SK-N-SH (cell line): Measurements from ENCODE around the gene GAMT. TPM values are rescaled to one million over a fixed set of nuclear protein-coding genes. Genes with fewer than 3 reads are reported as not detected.

ENCODE experiments used
- CTCF ChIA-PET: fragments of 300-600, 350-600 bp; formaldehyde crosslinking; extraction: SDS; loops from one replicate; lab custom pipeline; 2021; lab: Yijun Ruan, JAX
- POLR2A ChIA-PET: fragments of 350-600 bp; sonication (Branson Sonifier 250); formaldehyde crosslinking; extraction: SDS; loops from one replicate; lab custom pipeline; 2020; ENCODE audit warnings: antibody characterized with exemption, inconsistent platforms; lab: Yijun Ruan, JAX
- DNase-seq: peaks from one replicate; pipeline ENCODE4 v3.0.0; 2012
- H2AFZ ChIP-seq: fragments of 200-600 bp; sonication (generic); 2 replicates; pipeline ENCODE4 v1.8.1; 2016; ENCODE audit warnings: antibody characterized with exemption, mild to moderate bottlenecking, low read depth
- H3F3A ChIP-seq: fragments of 200-600 bp; sonication (generic); replicated peaks from 2 replicates; pipeline ENCODE3; 2016; ENCODE audit warnings: antibody characterized with exemption, mild to moderate bottlenecking; ENCODE audit not compliant: insufficient read depth
- H3K27ac ChIP-seq, 2 experiments: fragments of 200-500 bp in 1 of 2; fragments of 200-600 bp in 1 of 2; sonication (Bioruptor generic) in 1 of 2; sonication (generic), shearing (Covaris generic) in 1 of 2; 2 replicates each; pipeline versions ENCODE4 v1.5.1 to v1.6.1; 2014 to 2016; ENCODE audit warnings: low read depth in 2 of 2, inconsistent platforms in 1 of 2, low read length in 1 of 2, mild to moderate bottlenecking in 1 of 2, mixed read lengths in 1 of 2
- H3K27me3 ChIP-seq: fragments of 200-600 bp; sonication (generic), shearing (Covaris generic); 2 replicates; pipeline ENCODE4 v1.6.1; 2016; ENCODE audit warnings: mixed run types; ENCODE audit not compliant: insufficient read depth
- H3K36me3 ChIP-seq, 2 experiments: fragments of 200-500 bp in 1 of 2; fragments of 200-600 bp in 1 of 2; sonication (Bioruptor generic) in 1 of 2; sonication (generic) in 1 of 2; replicated peaks in 1 of 2; 2 replicates each; pipeline versions ENCODE3 to v1.5.1; 2014 to 2016; ENCODE audit warnings: low read length in 1 of 2, mild to moderate bottlenecking in 1 of 2; ENCODE audit not compliant: insufficient read depth in 2 of 2, control insufficient read depth in 1 of 2
- H3K4me1 ChIP-seq, 2 experiments: fragments of 200-500 bp in 1 of 2; fragments of 200-600 bp in 1 of 2; sonication (Bioruptor generic) in 1 of 2; sonication (generic), shearing (Covaris generic) in 1 of 2; 2 replicates each; pipeline versions ENCODE4 v1.5.1 to v1.6.1; 2014 to 2016; ENCODE audit warnings: low read depth in 1 of 2, low read length in 1 of 2, mixed run types in 1 of 2; ENCODE audit not compliant: insufficient read depth in 2 of 2, control insufficient read depth in 1 of 2
- H3K4me2 ChIP-seq: fragments of 200-600 bp; sonication (generic), shearing (Covaris generic); 2 replicates; pipeline ENCODE4 v1.6.1; 2017; ENCODE audit warnings: mixed run types
- H3K4me3 ChIP-seq, 2 experiments: fragments of 200-500 bp in 1 of 2; fragments of 200-600 bp in 1 of 2; sonication (Bioruptor generic) in 1 of 2; sonication (generic), shearing (Covaris generic) in 1 of 2; 2 replicates each; pipeline versions ENCODE4 v1.5.1 to v1.8.1; 2014 to 2016; ENCODE audit warnings: low read depth in 2 of 2, inconsistent platforms in 1 of 2, low read length in 1 of 2, mild to moderate bottlenecking in 1 of 2, mixed read lengths in 1 of 2, moderate library complexity in 1 of 2
- H3K79me2 ChIP-seq: fragments of 200-600 bp; sonication (generic); 2 replicates; pipeline ENCODE4 v1.8.1; 2017; ENCODE audit warnings: mild to moderate bottlenecking; ENCODE audit not compliant: insufficient read depth
- H3K9ac ChIP-seq: fragments of 200-600 bp; sonication (generic); 2 replicates; pipeline ENCODE4 v1.6.1; 2017; ENCODE audit warnings: mixed run types
- H3K9me2 ChIP-seq: fragments of 200-600 bp; sonication (generic); 2 replicates; pipeline ENCODE4 v1.6.1; 2017; ENCODE audit warnings: mixed run types
- H3K9me3 ChIP-seq: fragments of 200-600 bp; sonication (generic); 2 replicates; pipeline ENCODE4 v1.6.1; 2017; ENCODE audit warnings: mixed run types, mild to moderate bottlenecking, moderate library complexity
- H4K20me1 ChIP-seq: fragments of 200-600 bp; sonication (generic); 2 replicates; pipeline ENCODE4 v1.6.1; 2017; ENCODE audit warnings: mild to moderate bottlenecking, mixed run types; ENCODE audit not compliant: insufficient read depth
- CHD2 ChIP-seq: fragments of 150-350 bp; IDR thresholded peaks from 2 replicates; pipeline ENCODE4 v1.6.1; 2018; ENCODE audit warnings: low read length; ENCODE audit not compliant: partially characterized antibody
- FOXJ3 ChIP-seq: sonication (generic); formaldehyde crosslinking; IDR thresholded peaks from 2 replicates; pipeline ENCODE4 v1.5.1; 2020; ENCODE audit warnings: mild to moderate bottlenecking, missing genetic modification reagents
- FOXM1 ChIP-seq: IDR thresholded peaks from 2 replicates; pipeline ENCODE4 v1.4.0; 2012; ENCODE audit warnings: low read depth, mild to moderate bottlenecking
- GABPA ChIP-seq: IDR thresholded peaks from 2 replicates; pipeline ENCODE4 v1.4.0; 2012; ENCODE audit warnings: low read depth, mild to moderate bottlenecking
- NFIC ChIP-seq: IDR thresholded peaks from 2 replicates; pipeline ENCODE4 v1.4.0; 2012; ENCODE audit warnings: borderline replicate concordance
- RCOR1 ChIP-seq: fragments of 150-350 bp; IDR thresholded peaks from 2 replicates; pipeline ENCODE4 v1.6.1; 2017; ENCODE audit warnings: antibody characterized with exemption, low read length
- RXRA ChIP-seq: IDR thresholded peaks from 2 replicates; pipeline ENCODE4 v1.4.0; 2012; ENCODE audit warnings: low read depth, mild to moderate bottlenecking, borderline replicate concordance
- TCF12 ChIP-seq: IDR thresholded peaks from 2 replicates; pipeline ENCODE4 v1.4.0; 2012
- TEAD4 ChIP-seq: IDR thresholded peaks from 2 replicates; pipeline ENCODE4 v1.4.0; 2012; ENCODE audit warnings: mild to moderate bottlenecking, borderline replicate concordance; ENCODE audit not compliant: insufficient read depth
- ZBTB33 ChIP-seq: IDR thresholded peaks from 2 replicates; pipeline ENCODE4 v1.4.0; 2012; ENCODE audit warnings: low read depth, borderline replicate concordance
- WGBS: methylation state at CpG from one replicate; pipeline ENCODE4 v1.1.6; 2017; ENCODE audit warnings: low lambda C conversion rate; 5-methylcytosine and 5-hydroxymethylcytosine counted together
- polyA plus RNA-seq, 3 experiments: library from polyadenylated mRNA; depleted of rRNA; stranded (reverse); fragments of >200 nt; gene quantifications; 2 replicates each; pipeline ENCODE4 v1.2.3, GENCODE V29; 2012
- TF ChIP-seq, protein P1 (sequence below): IDR thresholded peaks from 2 replicates; pipeline ENCODE4; 2012
- TF ChIP-seq, protein P2 (sequence below): fragments of 150-350 bp; IDR thresholded peaks from 2 replicates; pipeline ENCODE4 v1.6.1; 2017; ENCODE audit warnings: antibody characterized with exemption, low read length, low read depth, borderline replicate concordance
- TF ChIP-seq, protein P3 (sequence below): IDR thresholded peaks from 2 replicates; pipeline ENCODE4 v1.4.0; 2012; ENCODE audit warnings: low read depth

The GAMT gene
- polyA plus RNA-seq, 1 of the 3 experiments (the other 2 are of a cell fraction) = 85.3 TPM

DNA sequence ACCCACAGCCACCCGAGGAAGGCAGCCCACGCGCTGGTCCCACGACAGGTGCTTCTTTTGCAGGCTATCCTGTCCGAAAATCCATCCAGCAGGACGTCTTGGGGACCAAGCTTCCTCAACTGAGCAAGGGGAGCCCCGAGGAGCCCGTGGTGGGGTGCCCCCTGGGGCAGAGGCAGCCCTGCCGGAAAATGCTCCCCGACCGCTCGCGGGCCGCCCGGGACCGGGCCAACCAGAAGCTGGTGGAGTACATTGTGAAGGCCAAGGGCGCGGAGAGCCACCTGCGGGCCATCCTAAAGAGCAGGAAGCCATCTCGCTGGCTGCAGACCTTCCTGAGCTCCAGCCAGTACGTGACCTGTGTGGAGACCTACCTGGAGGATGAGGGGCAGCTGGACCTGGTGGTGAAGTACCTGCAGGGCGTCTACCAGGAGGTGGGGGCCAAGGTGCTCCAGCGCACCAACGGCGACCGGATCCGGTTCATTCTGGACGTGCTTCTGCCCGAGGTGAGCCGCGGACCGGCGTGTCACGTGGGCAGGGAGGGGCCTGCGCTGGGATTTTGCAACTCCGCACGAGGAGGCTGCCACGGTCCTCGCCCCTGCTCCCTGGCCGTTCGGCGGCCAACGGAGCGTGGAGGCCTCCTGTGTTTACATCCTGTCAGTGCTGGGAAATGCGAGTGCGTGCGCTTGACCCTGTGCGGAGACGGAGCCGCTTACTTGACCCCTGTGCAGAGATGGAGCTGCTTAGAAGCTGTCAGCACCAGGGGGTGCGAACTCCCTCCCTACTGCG, 30.6 kb downstream of the GAMT start (continued):
- TF ChIP-seq, protein P1, sequence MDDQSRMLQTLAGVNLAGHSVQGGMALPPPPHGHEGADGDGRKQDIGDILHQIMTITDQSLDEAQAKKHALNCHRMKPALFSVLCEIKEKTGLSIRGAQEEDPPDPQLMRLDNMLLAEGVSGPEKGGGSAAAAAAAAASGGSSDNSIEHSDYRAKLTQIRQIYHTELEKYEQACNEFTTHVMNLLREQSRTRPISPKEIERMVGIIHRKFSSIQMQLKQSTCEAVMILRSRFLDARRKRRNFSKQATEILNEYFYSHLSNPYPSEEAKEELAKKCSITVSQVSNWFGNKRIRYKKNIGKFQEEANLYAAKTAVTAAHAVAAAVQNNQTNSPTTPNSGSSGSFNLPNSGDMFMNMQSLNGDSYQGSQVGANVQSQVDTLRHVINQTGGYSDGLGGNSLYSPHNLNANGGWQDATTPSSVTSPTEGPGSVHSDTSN = no peak
- TF ChIP-seq TEAD4 = no peak

DNA sequence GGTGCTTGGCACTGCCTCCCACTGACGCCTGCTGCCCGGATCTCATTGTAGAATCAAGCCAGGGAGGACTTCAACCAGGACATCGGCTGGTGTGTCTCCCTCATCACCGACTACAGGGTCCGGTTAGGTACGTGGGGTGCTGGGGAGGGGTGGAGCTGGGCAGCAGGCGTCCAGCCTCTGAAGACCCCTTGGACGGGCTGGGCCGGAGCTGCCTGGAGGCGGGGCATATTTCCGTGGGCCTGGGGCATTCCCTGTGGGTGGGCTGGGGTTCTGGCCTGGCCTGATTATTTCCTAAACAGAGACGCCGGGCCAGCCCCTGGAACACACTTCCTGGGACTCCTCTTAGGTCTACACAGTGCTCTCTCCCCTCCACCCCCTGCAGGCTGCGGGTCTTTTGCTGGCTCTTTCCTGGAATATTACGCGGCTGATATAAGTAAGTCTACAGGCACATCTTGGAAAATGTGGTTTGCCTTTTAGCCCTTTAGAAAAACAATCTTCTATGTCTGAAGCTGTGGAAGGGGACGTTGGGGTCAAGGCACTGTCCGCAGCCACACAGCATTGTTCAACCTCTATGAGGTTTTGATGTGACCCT, 32.0 kb downstream of the GAMT start:
- 95% methylated on average over 12 of the region's 18 CpGs for WGBS
- Histone ChIP-seq H3K27ac (no peak overlapping the region), H3K4me2 (no peak overlapping the region), H2AFZ (no peak overlapping the region), H4K20me1 (no peaks in the 10 kb centered on the region), H3K9me3 (no peaks in the 10 kb centered on the region), H3F3A (no peaks in the 10 kb centered on the region), H3K4me3 (no peak overlapping the region), H3K4me1 (no peaks in the 10 kb centered on the region), H3K9ac (no peak overlapping the region), H3K9me2 (no peaks in the 10 kb centered on the region), H3K36me3 (peaks cover 20 to 69% of the 10 kb centered on the region in 2 experiments), H3K27me3 (no peaks in the 10 kb centered on the region), H3K79me2 (peaks cover 4% of the 10 kb centered on the region; the same call in 1 of the 2 replicates)
- TF ChIP-seq ZBTB33 = no peak
- TF ChIP-seq, protein P2, sequence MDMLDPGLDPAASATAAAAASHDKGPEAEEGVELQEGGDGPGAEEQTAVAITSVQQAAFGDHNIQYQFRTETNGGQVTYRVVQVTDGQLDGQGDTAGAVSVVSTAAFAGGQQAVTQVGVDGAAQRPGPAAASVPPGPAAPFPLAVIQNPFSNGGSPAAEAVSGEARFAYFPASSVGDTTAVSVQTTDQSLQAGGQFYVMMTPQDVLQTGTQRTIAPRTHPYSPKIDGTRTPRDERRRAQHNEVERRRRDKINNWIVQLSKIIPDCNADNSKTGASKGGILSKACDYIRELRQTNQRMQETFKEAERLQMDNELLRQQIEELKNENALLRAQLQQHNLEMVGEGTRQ = no peak
- TF ChIP-seq RXRA = no peak
- no peak for TF ChIP-seq RCOR1
- TF ChIP-seq NFIC = no peak
- TF ChIP-seq, protein P3, sequence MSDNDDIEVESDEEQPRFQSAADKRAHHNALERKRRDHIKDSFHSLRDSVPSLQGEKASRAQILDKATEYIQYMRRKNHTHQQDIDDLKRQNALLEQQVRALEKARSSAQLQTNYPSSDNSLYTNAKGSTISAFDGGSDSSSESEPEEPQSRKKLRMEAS = no peak
- no peak for TF ChIP-seq FOXJ3 (CRISPR knock-in tag)
- no peak for TF ChIP-seq GABPA
- no peak for TF ChIP-seq TCF12
- TF ChIP-seq CHD2 = no peak
- TF ChIP-seq FOXM1 = no peak
- CTCF ChIA-PET = interaction anchor here (7.4 kb wide), 1 partner anchor 53 kb away, joined by 81 read pairs; no protein-coding TSS in a partner anchor
- no peak for DNase-seq
- POLR2A ChIA-PET = interaction anchor here (0.5 kb wide), 1 partner anchor 22 kb away, joined by 4 read pairs; no protein-coding TSS in a partner anchor
